ENCODE data around the gene FCMR.
A peak's percentile ranks its signal among the peaks of the same experiment; 100 is the strongest.

The FCMR gene

DNA sequence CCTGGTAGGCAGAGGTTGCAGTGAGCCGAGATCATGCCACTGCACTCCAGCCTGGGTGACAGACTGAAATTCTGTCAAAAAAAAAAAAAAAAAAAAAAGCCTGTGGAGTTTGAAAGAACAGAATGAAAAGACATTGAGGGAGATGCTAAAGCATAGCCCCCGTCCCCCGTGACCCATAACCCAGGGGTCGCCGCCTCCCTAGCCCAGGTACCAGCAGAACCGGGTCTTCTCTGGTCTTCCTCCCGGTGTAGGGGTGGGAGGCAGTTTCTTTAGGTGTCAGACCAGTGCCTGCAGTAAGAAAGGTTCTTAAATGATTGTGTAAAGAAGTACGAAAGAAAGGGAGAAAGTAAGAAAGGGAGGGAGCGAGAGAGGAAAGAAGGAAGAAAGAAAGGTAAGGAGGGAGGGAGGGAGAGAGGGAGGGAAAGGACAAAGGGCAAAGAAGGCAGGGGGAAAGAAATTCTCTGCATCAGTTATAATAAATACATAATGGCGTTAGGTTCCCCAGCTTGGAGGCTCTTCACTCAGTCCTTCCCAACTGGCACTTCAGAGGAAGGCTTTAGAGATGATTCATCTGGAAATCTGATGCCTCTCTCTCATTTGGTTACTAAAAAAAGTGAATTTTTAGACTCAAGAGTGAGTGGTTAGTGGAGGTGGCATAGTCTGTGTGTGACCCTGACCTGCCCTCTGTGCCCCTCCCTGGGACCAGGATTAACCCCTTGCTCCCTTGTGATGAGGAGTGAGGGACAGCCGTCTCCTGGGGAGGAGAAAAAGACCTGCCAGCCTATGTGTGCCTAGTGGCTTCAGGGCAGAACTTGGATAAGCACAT, 23.4 kb downstream of the FCMR start:
- DNase-seq = no peak

DNA sequence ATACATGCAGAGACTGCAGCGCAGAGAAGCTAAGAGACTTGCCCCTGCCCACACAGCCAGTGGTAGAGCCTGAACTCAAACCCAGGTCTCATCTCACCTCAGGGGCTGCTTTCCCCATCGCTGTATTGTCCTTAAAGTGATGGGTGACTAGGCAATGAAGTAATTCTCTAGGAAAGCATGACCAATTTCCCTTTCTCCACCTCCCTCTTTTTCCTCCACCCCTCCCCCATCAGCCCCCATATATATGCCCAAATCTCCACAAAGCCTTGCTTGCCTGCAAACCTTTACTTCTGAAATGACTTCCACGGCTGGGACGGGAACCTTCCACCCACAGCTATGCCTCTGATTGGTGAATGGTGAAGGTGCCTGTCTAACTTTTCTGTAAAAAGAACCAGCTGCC, 24.6 kb downstream of the FCMR start, which contains the start of gene IL24:
TSS of gene IL24 (plus strand) at position 269 of the 400 bp plus-strand sequence. CDS start 390 bp downstream, outside the sequence.
- peak; percentile 42 for DNase-seq

DNA sequence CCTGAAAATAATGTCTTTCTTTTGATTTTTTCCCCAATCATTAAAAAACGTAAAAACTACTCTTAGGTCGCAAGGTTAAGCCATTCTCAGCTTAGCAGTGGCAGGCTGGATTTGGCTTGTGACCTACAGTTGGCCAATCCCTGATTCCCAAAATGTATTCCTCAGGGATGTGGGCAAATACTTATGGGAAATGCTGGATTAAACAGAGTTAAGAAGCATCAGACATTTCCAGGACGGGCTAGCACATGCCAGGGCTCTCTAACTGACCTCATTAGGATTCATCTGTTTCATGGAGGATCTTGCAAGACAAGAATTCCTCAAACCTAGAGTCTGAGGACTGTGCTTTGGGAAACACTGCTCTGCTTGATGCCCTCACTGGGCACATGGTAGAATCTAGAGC, 25.5 kb downstream of the FCMR start:
- DNase-seq = no peak

DNA sequence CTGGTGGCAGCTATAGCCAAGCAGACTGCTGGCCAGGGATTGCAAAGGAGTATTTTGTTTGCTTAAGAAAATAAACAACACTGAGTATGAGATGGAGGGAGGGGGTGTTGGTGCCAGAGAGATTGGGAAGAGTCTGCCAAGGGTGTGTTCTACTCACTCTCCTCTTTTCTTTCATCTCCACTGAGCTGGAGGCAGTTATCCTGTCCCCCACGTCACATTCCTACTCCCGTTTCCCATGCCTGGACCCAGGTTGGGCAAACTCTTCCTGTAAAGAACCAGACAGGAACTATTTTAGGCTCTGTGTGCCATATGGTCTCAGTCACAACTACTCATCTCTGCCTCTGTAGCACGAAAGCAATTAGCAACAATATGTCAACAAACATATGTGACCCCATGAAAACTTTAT, 25.9 kb downstream of the FCMR start:
- DNase-seq = no peak

DNA sequence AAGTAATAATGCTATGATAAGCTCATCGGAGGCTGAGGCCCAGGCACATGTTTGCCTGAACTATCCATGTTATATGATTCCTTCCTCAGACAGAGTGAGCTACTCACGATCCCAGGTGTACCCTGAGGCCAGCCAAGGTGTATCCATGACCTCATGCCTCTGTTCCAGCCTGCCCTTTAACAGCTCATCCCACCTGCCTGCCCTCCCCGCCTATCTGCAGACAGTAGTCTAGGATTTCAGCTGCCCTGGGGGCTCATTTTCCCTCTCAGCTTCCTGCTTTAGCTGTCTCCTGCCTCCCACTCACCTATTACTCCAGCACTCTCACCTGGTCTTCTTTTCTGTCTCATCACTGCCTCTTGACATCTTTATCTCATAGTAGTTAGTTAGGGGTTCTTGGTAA, 26.4 kb downstream of the FCMR start:
- no peak for DNase-seq

DNA sequence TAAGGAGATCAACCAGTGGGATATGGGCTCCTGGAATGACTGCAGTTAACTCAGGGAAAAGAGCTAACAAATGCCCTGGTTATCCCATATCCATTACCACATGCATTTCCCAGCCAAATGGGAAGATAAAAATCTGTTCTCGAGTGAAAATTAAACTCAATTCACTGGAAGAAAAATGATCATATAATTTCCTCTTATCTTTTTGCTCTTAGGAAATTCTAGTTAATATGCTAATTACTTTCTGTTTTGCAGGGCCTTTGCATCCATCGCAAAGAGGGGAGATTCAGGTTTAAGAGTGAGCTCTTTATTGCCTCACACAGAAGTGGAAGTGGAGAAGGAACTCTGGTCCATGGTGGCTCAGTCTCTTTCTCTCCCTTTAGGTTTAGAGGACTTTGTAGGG, 28.4 kb downstream of the FCMR start:
- DNase-seq = no peak

DNA sequence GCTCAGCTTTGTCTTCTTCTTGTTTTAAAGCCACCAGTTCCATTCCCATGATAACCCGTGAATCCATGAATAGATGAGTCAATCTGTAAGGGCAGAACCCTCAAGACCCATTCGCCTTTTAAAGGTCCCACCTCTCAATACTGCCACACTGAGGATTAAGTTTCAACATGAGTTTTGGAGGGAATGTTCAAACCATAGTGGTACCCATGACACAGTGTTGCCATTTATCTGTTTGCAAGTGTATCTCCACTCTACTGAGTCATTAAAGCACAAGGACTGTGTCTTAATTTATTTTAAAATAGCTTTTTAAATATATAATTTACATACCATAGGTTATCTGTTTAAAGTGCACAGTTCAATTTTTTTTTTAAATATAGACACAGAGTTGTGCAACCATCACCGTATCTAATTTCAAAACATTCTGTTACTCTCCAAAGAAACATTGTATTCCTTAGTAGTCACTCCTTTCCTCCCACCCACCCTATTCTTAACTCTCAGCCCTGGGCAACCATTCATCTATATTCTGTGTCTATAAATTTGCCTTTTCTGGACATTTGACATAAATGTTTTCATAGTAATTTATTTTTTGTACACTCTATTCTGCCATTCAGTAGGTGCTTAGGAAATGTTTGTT, 29.3 kb downstream of the FCMR start:
- no peak for DNase-seq

DNA sequence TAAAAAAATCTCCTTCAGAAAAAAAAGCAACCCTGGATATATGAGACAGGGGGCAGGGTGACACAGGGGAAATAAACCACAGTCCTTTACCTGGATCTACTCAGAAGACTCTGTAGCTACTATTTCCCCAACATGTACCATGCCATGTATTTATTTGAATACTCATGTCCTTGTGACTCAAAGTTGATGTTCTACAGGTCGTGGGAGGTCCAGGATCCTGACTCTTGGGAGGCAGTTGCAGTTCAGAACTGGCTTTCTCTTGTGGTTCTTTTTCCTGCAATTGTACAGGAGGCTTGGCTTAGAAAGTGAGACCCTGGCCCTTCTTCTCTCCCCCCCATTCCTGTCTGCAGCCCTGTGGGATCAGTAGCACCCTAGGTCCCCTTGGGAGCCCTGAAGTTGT, 30.3 kb downstream of the FCMR start:
- DNase-seq = no peak

DNA sequence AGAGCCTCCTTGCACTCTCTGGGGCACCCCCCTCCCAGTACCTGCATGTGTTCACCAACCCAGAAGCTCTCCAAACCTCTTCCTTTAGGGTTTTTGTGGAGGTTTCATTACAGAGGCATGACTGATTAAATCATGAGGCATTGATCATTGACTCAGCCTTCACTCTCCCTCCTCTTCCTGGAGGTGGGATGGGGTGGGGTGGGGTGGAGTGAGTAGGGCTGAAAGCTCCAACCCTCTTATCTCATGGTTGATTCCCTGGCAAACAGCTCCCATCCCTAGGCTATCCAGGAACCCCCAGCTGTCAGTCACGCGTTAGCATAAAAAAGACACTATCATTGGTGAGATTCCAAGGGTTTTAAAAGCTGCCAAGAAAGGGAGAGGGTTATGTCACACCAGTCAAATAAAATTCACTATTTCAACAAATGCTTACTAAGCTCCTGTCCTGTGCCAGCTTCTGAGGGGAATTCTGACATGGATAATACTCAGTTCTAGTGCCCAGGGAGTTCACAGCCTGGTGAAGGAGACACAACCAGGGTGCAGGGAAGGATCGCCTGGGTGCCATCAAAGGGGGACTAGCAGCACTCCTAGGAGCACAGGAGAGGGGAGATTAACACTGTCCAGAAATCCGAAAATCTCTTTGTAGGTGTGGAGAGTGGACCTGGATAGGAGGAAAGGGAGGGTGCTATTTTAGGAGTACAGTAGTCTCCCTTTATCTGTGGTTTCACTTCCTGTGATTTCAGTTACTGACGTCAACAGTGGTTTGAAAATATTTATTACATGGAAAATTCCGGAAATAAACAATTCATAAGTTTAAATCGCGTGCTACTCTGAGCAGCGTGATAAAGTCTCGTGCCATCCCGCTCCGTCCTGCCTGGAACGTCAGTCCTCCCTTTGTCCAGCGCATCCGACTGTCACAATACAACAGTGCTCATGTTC, 31.3 kb downstream of the FCMR start:
- no peak for DNase-seq

DNA sequence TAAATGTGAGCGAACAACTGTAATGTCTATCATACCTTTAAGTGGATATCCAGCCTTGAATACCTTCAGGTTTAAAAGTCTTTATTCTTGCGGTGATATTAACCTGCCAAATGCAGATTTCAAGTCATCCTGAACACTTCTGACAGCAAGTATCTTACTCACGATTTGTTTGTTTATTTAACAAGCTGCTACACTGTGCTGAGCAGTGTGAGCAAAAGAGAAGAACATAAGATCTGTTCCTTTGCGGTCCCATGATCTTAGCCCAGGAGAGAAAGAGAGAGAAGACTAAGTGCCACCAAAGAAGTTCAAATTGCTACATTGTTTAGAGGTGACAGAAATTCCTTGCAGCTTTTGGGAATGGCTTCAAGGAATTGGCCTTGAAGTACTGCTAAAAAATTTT, 34.0 kb downstream of the FCMR start:
- no peak for DNase-seq

DNA sequence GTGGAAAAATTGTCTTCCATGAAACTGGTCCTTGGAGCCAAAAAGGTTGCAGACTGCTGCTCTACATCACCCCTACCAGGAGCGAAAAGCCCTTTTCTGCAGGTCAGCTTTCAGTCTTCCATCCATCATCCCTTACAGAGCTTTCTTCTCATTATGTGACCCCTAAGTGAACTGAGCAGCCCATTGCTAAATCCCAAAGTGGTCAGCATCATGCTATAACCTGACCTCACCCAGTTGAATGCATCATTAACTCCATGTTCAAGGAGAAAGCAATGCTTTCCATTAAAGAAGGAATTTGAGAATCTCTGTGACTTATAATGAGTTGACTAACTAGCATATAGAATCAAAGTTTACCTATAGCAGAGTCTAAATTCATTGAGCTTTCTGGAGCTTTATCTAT, 34.9 kb downstream of the FCMR start:
- no peak for DNase-seq

DNA sequence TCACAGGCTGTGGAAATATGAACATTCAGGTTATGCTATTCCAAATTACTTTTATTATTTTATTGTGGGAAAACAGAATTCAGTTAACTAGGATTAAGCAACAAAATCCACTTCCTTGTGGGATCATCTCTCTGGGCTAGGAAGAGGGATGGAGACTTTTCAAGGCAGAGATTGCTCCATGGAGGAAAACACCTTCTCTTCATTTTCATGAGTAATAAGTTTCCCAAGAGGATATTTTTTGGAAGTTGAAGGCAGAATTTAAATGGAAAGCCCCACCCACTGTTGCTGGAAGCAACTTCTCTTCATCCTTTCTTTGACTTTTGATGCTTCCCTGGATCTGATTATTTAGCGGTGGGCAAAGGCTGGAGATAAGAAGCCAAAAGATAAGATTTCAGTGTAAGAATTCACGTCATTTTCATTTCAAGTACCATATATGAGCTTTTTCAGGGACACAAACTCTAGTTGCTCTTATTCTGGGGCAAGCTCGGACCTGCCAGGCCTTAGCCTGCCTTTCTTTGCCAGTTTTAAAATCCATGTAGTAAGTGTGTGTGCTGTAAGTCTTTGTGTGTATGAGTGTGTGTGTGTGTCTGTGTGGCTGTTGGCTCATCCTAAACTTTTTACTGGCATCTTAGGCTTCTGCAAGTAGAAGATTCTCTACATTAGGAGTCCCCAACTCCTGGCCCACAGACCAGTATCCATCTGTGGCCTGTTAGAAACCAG, 36.2 kb downstream of the FCMR start:
- DNase-seq = no peak

DNA sequence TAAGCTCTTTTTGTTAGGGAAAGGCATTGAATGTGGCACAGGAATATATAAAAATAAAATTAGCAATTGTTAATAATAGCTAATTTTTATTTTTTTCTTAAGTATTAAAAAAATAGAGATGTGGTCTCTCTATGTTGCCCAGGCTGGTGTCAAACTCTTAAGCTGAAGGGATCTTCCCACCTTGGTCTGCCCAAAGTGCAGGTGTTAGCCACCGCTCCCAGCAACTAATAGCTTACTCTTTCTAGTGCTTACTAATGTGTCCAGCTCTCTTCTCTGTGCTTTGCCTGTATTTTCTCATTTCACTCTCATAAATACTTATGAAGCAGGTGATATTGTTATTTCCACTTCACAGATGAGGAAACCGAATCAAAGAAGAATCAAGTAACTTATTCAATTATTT, 37.9 kb downstream of the FCMR start:
- DNase-seq = no peak

DNA sequence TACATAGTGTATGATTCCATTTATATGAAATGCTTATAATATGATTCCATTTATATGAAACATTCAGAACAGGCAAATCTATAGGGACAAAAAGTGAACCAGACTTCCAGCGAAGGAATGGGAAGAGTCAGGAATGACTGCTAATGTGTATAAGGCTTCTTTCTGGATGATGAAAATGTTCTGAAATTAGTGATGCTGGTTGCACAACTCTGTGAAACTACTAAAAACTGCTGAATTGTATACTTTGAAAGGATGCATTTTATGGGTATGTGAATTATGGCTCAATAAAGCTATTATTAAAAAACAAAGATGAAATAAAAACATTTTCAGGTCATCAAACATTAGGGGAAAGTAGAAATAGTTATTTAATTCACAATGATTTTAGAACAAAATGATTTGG, 38.6 kb downstream of the FCMR start:
- DNase-seq = no peak

DNA sequence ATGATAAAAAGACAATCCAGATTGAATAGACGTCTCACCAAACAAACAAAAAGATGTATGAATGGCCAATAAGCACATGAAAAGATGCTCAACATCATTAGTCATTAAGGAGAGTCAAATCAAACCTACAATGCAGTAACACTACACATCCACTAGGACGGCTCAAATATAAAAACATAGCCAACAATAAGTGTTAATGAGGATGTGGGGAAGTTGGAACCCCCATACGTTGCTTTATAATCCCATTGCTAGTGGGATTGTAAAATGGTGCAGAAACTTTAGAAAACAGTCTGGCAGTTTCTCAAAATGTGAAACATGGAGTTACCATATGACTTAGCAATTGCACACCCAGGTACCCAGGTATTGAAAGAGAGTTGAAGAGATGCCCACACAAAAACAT, 39.2 kb downstream of the FCMR start:
- DNase-seq = no peak

DNA sequence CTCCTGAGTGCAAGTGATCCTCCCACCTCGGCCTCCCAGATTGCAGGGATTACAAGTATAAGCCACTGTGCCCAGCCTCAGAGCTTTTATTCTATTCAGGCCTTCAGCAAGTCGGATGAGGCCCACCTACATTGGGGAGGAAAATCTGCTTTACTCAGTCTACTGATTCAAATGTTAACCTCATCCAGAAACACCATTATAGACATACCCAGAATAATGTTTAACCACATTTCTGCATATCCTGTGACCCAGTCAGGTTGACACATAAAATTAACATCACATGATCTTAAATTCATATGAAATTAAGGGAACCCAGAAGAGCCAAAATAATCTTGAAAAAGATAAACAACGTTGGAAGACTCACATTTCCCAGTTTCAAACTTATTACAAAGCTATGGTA, 41.4 kb downstream of the FCMR start:
- no peak for DNase-seq

DNA sequence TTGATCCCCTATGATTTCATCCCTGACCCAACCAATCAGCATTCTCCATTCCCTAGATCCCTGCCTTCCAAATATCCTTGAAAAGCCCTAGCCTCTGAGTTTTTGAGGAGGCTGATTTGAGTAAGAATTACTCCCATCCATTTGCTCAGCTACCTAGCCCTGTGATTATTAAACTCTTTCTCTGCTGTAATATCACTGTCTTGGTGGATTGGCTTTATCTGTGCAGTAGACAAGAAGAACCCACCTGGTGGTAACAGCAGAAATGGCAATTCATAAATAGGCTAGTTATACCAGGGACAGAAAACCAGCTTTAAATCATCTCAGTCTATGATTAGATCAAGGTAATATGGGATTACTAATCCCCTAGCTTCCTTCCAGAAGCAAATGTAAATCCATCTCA, 43.3 kb downstream of the FCMR start:
- no peak for DNase-seq

DNA sequence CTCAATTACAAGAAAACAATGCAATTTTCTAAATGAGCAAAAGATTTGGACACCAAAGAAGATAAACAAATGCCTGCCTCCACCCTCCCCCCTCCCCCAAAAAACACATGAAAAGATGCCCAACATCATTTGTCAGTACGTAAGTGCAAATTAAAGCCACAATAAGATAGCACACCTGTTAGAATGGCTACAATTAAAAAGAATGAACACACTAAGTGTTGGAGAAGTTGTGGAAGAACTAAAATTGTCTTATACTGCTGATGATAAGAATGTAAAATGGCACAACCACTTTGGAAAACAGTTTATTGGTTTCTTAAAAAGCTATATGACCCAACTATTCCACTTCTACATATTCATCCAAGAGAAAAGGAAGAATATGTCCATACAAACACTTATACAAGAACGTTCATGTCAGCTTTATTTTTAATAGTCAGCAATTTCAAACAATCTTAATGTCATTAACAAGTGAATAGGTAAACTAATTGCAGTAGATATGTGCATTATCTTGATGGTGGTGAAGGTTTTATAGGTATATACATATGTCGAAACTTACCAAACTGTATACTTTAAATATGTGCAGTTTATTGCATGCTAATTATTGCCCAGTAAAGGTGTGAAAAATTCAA, 45.9 kb downstream of the FCMR start:
- no peak for DNase-seq

DNA sequence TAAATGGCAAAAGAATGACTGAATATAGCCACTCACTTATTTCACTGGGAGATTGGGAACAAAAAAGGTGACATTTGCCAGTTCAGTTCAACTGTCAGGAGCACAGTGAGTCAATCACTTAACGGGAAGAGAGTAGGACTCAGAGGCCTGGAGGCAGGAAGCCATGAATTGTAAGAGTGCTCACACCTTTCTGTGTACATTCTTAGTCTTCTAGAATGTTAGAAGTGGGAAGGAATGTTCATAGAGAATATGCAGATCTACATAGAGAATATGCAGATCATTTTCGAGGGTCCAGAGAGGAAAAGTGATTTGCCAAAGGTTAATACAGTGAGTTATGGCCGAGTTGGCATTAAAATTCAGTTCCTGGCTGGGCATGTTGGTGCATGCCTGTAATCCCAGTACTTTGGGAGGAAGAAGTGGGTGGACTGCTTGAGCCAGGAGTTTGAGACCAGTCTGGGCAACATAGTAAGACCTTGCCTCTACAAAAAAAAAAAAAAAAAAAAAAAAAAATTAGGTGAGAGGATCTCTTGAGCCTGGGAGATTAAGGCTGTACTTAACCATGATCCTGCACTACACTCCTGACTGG, 48.0 kb downstream of the FCMR start:
- no peak for DNase-seq

DNA sequence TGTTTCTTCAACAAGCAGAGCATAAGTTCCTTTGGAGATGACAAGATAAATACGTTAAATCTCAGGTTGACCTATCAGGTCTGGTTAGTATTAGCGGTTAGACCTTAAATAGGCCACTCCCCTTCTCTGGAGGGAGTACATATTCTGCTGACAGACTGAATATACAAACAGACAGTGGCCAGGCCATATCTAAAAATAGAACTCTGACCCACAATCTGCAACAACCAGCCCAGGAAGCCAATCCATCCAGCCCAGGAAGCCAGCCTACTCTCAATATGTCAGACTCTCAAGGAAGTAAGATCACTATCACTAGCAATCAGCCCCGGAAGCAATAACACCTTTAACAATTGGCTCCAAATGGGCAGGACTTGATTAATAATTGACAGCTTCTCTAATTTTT, 49.6 kb downstream of the FCMR start:
- no peak for DNase-seq

DNA sequence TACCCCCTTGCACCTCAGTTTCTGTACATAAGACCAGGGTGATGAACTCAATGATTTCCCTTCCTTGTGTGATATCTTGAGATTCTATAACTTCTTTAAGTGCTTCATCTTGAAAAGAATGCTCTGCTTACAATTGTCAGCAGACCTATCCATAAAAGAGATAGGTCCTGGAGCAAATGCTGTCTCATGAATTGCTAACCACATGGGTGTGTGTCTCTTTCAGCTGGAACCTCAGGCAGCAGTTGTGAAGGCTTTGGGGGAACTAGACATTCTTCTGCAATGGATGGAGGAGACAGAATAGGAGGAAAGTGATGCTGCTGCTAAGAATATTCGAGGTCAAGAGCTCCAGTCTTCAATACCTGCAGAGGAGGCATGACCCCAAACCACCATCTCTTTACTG, 53.5 kb downstream of the FCMR start:
- DNase-seq = no peak

DNA sequence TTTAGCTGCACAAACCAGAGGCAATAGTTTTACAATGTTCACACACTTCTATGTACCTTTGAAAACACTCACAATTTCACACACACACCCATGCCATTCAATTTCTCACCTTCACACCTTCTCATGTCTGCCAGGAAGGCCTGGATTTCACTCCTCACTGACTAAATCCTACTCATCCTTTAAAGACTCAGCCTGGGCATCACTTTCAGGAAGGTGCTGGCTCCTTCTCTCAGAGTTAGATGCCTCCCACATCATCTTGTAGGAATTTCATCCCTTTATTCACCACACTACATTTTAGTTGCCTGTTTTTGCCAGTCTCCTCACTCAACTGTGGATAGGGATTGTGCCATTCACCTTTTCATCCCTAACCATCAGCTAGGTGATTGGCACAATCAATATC, 54.0 kb downstream of the FCMR start:
- DNase-seq = no peak

All from stimulated activated CD4-positive, alpha-beta T cell treated with anti-CD3 and anti-CD28 coated beads, Interleukin-12 subunit alpha, Interleukin-12 subunit beta, amount 100 ng/mL, for 4 hours (primary cell).